22Rv1 (cell line): ENCODE data around the gene RASGEF1B.

Experiments
- H3K27ac ChIP-seq: fragments of 450-650 bp; 2 replicates; pipeline ENCODE4 v1.5.1; 2017
- ZFX ChIP-seq: fragments of 450-650 bp; IDR thresholded peaks from 2 replicates; pipeline ENCODE4 v1.6.1; 2017; ENCODE audit warnings: antibody characterized with exemption, borderline replicate concordance
- TF ChIP-seq, protein P1 (sequence below): fragments of 450-650 bp; IDR thresholded peaks from 2 replicates; pipeline ENCODE4 v1.5.1; 2017; ENCODE audit warnings: mild to moderate bottlenecking

The RASGEF1B gene

DNA sequence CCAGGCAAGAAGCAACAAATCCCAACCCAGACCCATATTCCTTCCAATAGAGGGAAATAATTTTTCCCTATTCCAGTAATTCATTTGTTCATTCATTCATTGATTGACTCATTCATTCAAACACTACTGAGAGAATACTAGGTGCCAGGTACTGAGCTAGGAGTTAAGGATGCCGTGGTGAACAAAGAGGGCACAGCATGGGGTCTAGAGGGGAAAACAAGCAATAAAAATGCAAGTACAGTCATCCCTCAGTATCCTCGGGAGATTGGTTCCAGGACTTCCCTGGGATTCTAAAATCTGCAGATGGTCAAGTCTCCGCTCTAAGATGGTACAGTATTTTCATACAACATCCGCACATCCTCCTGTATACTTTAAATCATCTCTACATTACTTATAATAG lies 18.7 kb downstream of the RASGEF1B start:
- TF ChIP-seq, protein P1, sequence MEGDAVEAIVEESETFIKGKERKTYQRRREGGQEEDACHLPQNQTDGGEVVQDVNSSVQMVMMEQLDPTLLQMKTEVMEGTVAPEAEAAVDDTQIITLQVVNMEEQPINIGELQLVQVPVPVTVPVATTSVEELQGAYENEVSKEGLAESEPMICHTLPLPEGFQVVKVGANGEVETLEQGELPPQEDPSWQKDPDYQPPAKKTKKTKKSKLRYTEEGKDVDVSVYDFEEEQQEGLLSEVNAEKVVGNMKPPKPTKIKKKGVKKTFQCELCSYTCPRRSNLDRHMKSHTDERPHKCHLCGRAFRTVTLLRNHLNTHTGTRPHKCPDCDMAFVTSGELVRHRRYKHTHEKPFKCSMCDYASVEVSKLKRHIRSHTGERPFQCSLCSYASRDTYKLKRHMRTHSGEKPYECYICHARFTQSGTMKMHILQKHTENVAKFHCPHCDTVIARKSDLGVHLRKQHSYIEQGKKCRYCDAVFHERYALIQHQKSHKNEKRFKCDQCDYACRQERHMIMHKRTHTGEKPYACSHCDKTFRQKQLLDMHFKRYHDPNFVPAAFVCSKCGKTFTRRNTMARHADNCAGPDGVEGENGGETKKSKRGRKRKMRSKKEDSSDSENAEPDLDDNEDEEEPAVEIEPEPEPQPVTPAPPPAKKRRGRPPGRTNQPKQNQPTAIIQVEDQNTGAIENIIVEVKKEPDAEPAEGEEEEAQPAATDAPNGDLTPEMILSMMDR = no peak
- TF ChIP-seq ZFX = no peak

DNA sequence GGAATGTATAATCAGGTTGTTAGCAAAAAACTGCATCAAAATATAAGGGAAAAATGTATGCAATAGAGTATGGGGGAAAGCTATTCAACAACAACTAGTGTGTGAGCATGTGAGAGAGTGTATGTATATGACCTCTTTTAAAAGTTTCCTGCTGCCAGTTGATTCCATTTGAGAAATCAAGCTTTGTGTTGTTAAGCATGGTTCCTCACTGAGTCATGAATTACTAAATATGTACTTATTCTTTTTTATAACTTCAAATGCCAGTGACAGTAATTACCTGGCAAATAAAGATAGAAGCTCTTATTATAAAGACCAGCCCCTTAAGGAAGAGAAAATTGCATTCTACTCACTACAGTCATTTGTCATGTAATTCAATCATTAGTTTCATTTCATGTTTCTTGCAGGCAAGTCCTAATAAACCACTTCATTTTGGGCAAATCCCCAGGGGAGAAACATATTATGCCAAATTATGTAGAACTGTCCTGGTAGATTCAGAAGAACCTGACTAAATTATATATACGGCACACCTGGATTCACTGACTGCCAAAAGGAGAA lies 19.2 kb downstream of the RASGEF1B start:
- H3K27ac ChIP-seq = no peak overlapping the region
- TF ChIP-seq ZFX = no peak
- TF ChIP-seq, protein P1 = no peak

More for the DNA sequence above, 18.7 kb downstream of the RASGEF1B start:
- no peak overlapping the region for H3K27ac ChIP-seq

GRCh38 chr4:81449015-81449414 lies 22.7 kb downstream of the RASGEF1B start:
- H3K27ac ChIP-seq = no peak overlapping the region
- TF ChIP-seq, protein P1 = no peak
- TF ChIP-seq ZFX = no peak

GRCh38 chr4:81447566-81448229 lies 24.0 kb downstream of the RASGEF1B start:
- TF ChIP-seq, protein P1 = no peak
- TF ChIP-seq ZFX = no peak

GRCh38 chr4:81446634-81447033 lies 25.1 kb downstream of the RASGEF1B start:
- H3K27ac ChIP-seq = no peak overlapping the region
- TF ChIP-seq, protein P1 = no peak
- no peak for TF ChIP-seq ZFX

More at GRCh38 chr4:81447566-81448229, 24.0 kb downstream of the RASGEF1B start:
- no peak overlapping the region for H3K27ac ChIP-seq

GRCh38 chr4:81445196-81445595 lies 26.5 kb downstream of the RASGEF1B start:
- H3K27ac ChIP-seq = no peak overlapping the region
- TF ChIP-seq, protein P1 = no peak
- TF ChIP-seq ZFX = no peak

- TF ChIP-seq, protein P1 = no peak
- TF ChIP-seq ZFX = no peak
- no peak overlapping the region for H3K27ac ChIP-seq
These were observed 29.1 kb downstream of the RASGEF1B start for GRCh38 chr4:81442484-81443085.
